ENCODE measurements around the gene AKR7A3. TPM values are rescaled to one million over a fixed set of nuclear protein-coding genes. Genes with fewer than 3 reads are reported as not detected.
A peak's percentile ranks its signal among the peaks of the same experiment; 100 is the strongest.
"Not testable (repeated sequence)": the region's sequence is repeated elsewhere in the genome, so short reads cannot be mapped to it uniquely, and the experiment has no call there.

Gene AKR7A3
- total and polyA plus RNA-seq, 12 donors, result 0.13 to 0.66 (median 0.25) TPM; not detected in 2

DNA sequence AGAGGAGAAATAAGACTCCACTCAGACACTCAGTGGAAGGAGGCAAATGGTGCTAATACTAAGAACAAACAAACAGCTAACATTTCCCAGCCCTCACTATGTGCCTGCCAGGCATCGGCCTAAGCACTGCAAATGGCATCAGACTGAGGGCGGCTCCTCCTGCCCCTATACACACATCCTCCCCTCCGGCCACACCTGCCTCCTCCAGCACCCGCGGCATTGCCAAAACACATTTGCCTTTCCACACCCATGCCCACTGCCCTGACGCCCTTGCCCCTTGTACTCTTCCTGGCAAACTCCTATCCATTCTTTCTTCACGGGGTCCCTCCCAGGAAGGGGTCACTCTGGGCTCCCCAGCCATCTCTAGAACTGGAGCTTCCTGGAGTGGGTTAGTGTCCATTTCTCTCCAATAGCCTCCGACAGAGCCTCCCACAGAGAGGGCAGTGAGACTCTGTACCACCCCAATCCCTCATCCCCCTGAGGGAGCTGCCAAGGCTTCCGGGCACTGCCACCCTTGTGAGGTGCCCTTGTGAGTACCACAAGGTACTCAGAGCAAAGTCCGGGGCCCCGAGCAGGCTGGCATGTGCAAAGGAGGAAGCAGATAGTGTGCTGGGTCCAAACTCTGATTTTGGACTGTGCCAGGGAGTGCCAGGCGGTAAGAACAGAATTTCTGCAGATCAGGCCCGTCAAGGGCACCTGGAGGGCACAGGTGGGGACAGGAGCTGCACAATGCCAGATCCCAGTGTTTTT lies 959 bp downstream of the AKR7A3 start:
- H3K27ac ChIP-seq, result no peak overlapping the region
- H3K9me3 ChIP-seq, result peaks cover 0 to 2% (median 0%) of the 10 kb centered on the region in 11 donors
- 88 to 89% methylated on average over 13 of the region's 13 CpGs for WGBS, 2 donors
- intact Hi-C loops (cut with DNase I), result no loop called here
- TF ChIP-seq, protein P1, sequence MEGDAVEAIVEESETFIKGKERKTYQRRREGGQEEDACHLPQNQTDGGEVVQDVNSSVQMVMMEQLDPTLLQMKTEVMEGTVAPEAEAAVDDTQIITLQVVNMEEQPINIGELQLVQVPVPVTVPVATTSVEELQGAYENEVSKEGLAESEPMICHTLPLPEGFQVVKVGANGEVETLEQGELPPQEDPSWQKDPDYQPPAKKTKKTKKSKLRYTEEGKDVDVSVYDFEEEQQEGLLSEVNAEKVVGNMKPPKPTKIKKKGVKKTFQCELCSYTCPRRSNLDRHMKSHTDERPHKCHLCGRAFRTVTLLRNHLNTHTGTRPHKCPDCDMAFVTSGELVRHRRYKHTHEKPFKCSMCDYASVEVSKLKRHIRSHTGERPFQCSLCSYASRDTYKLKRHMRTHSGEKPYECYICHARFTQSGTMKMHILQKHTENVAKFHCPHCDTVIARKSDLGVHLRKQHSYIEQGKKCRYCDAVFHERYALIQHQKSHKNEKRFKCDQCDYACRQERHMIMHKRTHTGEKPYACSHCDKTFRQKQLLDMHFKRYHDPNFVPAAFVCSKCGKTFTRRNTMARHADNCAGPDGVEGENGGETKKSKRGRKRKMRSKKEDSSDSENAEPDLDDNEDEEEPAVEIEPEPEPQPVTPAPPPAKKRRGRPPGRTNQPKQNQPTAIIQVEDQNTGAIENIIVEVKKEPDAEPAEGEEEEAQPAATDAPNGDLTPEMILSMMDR (IDR thresholded peaks at IDR 0.05), result no peak
- no peaks in the 10 kb centered on the region for H3K36me3 ChIP-seq
- peaks cover 0 to 18% (median 9%) of the 10 kb centered on the region in 9 donors for H3K4me1 ChIP-seq
- H3K27me3 ChIP-seq, result peaks cover 0 to 6% (median 0%) of the 10 kb centered on the region in 7 donors
- ATAC-seq (peak in 2 of 8 donors; percentile 5 to 53), DNase-seq (no peak)
- no peak overlapping the region for H3K4me3 ChIP-seq

DNA sequence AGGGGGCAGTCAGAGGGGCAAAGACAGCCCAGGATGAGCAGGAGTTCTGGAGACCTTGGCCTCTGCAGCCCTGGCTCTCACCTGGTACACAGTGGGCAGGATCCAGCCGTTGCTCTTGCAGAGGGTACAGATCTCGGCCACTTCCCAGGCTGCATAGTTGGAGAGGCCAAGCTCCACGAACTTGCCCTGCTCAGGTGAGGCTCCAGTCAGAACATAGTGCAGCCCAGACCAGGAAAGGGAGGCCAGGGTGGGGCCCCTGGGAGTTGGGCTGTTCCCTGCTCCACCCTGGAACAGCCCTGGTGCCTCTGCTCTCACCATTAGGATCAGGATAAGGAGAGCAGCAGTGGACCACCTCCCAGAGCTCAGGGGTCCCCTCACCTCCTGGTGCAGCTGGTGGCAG lies 2.8 kb downstream of the AKR7A3 start:
- 89 to 95% methylated on average over 3 of the region's 3 CpGs for WGBS, 2 donors
- H3K9me3 ChIP-seq; DNase-seq; H3K36me3 ChIP-seq; intact Hi-C loops (cut with DNase I); H3K27me3 ChIP-seq; H3K27ac ChIP-seq; ATAC-seq; H3K4me3 ChIP-seq: not testable (repeated sequence)
- peaks cover 0 to 18% (median 9%) of the 10 kb centered on the region in 9 donors for H3K4me1 ChIP-seq

DNA sequence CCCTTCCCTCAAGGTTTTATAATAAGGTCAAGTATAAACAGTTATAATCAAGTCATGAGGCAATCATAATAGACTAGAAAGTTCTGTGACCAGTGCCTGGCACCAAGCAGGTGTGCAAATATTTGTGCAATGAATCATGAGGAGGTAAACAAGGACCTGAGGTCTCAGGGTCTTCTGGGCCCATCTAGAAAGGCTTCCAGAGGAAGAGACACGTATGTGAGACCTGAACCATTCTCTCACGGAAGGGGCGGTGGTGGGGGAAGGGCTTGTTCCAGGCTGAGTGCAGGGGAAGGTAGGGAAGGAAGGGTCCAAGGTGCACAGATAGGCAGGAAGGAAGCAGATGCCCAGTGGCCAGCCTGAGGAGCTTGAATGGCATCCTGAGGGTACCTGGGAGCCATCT lies 3.2 kb downstream of the AKR7A3 start:
- H3K9me3 ChIP-seq; H3K27me3 ChIP-seq; intact Hi-C loops (cut with DNase I); H3K36me3 ChIP-seq; H3K4me3 ChIP-seq; H3K27ac ChIP-seq; ATAC-seq; DNase-seq: not testable (repeated sequence)
- peaks cover 0 to 18% (median 9%) of the 10 kb centered on the region in 9 donors for H3K4me1 ChIP-seq
- WGBS, 2 donors, result 96 to 100% methylated on average over 3 of the region's 3 CpGs

DNA sequence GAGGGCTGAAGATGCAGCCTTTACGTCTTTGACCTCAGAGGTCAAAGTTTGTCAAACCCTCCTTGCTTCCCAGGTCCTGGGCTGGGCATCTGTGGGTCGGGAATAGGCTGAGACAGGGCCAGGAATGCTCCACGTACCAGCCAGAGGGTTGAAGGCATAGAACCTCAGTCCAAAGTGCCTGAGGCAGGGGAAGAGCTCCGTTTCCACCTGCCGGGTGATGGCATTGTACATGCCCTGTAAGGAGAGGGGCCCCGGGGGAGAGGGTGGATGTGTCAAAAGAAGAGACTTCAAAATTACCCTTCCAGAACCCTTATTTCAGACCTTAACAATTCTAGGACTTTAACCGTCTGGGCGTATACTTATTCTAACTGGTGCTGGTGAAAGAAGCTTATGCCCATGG lies 3.7 kb downstream of the AKR7A3 start:
- no peaks in the 10 kb centered on the region for H3K36me3 ChIP-seq
- DNase-seq (no peak), ATAC-seq (no peak)
- H3K4me3 ChIP-seq, result no peak overlapping the region
- TF ChIP-seq, protein P1 (IDR thresholded peaks at IDR 0.05), result no peak
- H3K4me1 ChIP-seq, result peaks cover 0 to 17% (median 9%) of the 10 kb centered on the region in 9 donors
- no peaks in the 10 kb centered on the region for H3K9me3 ChIP-seq
- H3K27ac ChIP-seq, result no peak overlapping the region
- peaks cover 0 to 6% (median 0%) of the 10 kb centered on the region in 7 donors for H3K27me3 ChIP-seq
- WGBS, 2 donors, result 88 to 89% methylated on average over 8 of the region's 8 CpGs
- intact Hi-C loops (cut with DNase I), result no loop called here

DNA sequence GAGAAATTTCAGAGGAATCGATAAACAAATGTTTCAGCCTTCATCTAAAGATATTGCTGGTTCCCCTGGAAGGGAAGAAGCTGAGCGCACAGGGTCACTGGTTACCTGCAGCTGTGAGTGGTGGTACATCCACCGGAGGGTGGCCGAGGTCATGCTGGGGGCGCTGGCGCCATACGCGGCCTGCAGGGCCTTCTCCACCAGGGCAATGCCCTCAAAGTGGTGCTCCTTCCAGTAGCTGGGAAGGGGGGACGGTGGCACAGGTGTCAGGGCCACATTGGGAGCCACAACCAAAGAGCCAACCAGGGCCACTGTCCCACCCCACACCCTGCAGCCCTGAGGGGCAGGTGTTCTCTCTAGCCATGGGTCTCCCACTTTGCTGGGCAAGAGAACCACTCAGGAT lies 4.7 kb downstream of the AKR7A3 start:
- DNase-seq (no peak), ATAC-seq (no peak)
- Histone ChIP-seq H3K9me3 (no peaks in the 10 kb centered on the region), H3K27ac (no peak overlapping the region), H3K4me3 (no peak overlapping the region), H3K36me3 (no peaks in the 10 kb centered on the region), H3K27me3 (peaks cover 0 to under 1% (median 0%) of the 10 kb centered on the region in 7 donors), H3K4me1 (peaks cover 0 to 7% (median 2%) of the 10 kb centered on the region in 9 donors)
- intact Hi-C loops (cut with DNase I), result no loop called here
- 93 to 96% methylated on average over 9 of the region's 9 CpGs for WGBS, 2 donors
- TF ChIP-seq, protein P1 (IDR thresholded peaks at IDR 0.05), result no peak
